Measurements from ENCODE around the gene GNPDA1.
A peak's percentile ranks its signal among the peaks of the same experiment; 100 is the strongest.

- peak; percentile 22 to 69 for TF ChIP-seq POLR2A (IDR thresholded peaks at IDR 0.05)
- TF ChIP-seq CTCF (IDR thresholded peaks at IDR 0.05): peak in 3 of 6 experiments; percentile 48 to 49 (median 48)
Measured at GRCh38 chr5:142012792-142013388, at the start of gene GNPDA1.
